Stimulated activated CD8-positive, alpha-beta memory T cell treated with anti-CD3 and anti-CD28 coated beads, Interleukin-12 subunit alpha, Interleukin-12 subunit beta, amount 100 ng/mL, for 24 hours (primary cell): Measurements from ENCODE around the gene PPFIA4.

ENCODE experiments used
- DNase-seq: peaks from one replicate; pipeline ENCODE4 v3.0.0-alpha.2; 2020; ENCODE audit errors: extremely low read depth

Gene PPFIA4

GRCh38 chr1:203040513-203041275 lies 14.4 kb downstream of the PPFIA4 start:
- no peak for DNase-seq

GRCh38 chr1:203041351-203041932 lies 15.2 kb downstream of the PPFIA4 start:
- DNase-seq = no peak

- no peak for DNase-seq
Observed at GRCh38 chr1:203043830-203044545, 17.7 kb downstream of the PPFIA4 start.

DNA sequence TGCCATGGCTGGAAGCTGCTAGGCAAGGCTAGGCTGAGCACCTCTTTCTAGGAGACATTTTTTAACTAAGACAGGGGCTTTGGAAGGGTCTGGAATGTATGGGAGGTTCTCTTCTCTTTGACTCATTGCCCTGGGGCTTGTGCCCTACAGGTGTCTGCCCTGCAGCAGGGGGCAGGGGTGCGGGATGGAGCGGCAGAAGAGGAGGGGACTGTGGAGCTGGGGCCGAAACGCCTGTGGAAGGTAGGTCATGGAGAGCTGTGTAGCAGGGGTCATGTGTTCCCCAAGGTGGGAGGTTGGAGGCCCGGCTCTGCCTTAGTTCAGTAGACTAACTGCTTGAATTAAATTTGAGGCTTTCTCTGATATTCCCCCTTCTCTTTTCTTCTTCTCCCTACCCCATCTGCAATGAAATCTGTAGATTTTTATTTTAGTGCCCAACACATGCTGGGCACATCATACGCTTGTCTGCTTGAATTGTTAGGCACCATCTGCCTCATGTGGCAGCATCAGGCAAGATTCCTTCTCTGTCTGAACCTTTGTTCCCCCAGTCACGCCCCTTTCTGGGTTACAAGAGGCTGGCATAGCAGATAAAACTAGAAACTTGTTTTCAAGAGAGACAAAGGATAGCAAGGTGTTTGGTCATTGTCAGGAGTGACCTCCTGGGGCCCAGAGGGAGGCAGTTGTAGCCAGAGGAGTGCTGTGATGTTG lies 18.4 kb downstream of the PPFIA4 start:
- DNase-seq = no peak

GRCh38 chr1:203045336-203045735 lies 19.0 kb downstream of the PPFIA4 start:
- DNase-seq = no peak

- DNase-seq = no peak
Observed at GRCh38 chr1:203045821-203046594, 19.7 kb downstream of the PPFIA4 start.

- no peak for DNase-seq
Observed at GRCh38 chr1:203046984-203047630, 20.8 kb downstream of the PPFIA4 start.

GRCh38 chr1:203048086-203048485 lies 21.8 kb downstream of the PPFIA4 start:
- DNase-seq = no peak

DNA sequence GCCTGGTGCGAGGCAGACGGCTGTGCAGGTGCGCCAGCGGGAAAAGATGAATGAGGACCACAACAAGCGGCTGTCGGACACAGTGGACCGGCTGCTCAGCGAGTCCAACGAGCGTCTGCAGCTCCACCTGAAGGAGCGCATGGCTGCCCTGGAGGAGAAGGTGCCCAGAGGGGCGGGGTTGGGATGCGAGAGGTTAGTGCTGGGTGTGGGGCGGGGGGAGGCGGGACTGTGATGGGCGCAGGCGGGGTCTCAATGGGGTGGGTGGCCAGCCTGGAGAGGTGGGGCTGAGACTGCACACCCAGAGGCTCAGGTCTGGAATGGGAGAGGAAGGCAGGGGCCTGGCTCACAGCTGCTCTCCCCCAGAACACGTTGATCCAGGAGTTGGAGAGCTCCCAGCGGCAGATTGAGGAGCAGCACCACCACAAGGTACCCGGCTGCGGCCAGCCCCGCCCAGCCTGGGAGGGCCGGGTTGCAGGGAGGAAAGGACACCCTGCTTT lies 22.3 kb downstream of the PPFIA4 start:
- DNase-seq = no peak

DNA sequence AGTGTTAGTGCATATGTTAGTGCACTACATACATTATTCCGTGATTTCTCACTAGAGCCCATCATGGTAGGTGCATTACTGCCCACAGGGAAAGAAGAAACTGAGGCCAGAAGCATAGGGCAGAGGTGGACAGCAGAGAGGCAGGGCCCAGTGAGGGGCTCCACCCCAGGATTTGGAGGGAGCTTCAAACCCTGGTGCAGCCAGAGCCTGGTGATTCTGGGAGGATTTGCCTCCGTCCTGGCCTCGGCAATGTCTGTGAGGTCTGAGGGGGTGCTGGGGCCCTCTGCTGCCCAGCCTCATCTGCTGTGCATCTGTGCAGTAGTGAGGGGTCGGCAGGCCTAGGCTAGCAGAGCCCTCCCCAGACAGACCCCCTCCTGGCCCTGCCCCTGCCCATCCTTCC lies 22.8 kb downstream of the PPFIA4 start:
- no peak for DNase-seq

GRCh38 chr1:203049576-203050180 lies 23.4 kb downstream of the PPFIA4 start:
- no peak for DNase-seq

DNA sequence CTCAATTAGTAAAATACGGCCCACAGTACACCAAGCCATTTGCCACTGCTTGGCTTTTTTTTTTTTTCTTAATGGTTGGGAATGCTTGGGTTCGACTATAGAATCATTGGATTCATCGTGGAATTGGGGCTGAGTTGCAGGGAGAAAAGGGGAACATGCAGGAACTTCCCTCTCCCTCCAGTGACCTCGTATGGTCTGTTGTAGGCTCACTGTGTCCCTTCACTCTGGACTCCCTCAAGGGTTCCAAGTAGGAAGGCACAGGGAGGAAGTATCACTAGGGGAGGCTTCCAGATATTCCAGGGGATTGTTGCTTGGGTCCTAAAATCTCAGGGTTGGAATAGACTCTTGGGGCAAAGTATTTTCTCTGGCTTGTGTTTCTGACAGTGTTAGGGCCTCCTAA lies 24.5 kb downstream of the PPFIA4 start:
- DNase-seq = no peak

DNA sequence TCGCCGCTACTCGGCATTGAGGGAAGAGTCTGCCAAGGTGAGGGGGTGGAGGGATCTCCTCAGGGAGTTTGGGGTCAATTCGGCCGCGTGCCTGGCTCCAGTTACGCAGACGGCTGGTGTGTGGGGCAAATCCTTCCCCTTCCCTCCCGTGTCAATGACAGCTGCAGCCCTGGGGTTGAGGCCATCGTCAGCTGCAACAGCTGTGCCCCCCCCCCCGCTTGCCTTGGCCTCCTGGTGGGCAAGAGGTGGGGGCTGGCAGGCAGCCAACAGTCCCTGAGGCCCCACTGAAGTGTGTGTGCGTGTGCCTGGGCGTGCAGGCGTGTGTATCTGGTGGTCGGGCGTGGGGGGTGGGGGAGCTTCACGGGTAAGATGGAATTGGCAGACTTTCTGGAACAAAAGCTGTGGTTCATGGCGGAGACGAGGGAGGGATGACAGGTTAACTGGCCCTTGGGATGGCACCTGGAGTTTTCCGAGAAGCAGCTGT lies 25.6 kb downstream of the PPFIA4 start:
- no peak for DNase-seq

DNA sequence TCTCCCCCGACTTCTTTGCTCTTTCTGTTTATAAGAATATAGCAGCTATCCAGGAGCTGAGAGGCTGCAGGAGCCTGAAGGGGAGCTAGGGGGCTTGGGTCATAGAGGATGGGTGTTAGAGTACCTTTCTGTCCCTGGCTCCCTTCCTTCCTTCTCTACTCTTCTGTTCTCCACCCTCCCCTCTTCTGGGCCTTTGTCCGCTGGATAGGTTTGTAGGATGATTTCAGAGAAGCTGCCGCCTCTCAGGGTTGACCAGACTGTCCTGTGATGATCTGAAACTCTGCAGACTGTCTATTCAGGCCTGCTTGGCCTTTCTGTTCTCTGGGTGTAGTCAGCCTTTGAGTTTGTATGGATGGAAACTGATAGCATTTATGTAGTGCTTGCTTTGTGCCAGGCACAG lies 26.3 kb downstream of the PPFIA4 start:
- DNase-seq = no peak

DNA sequence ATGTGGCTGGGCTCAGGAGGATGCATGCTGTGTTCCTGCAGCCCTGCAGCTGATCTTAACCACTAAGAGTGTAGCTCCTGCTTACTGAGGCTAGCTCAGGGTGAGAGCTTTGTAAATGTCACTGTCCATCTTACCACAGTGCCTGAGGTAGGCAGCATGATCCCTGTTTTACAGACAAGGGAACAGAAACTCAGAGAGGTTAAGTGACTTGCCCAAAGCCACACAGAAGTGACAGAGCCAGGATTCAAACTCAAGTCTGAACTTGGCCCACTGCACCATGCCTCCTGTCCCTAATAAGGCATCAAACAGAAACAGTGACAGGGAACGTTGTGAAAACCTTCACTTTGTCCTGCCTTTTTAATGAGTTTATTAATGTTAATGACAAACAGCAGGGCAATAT lies 27.9 kb downstream of the PPFIA4 start:
- no peak for DNase-seq

GRCh38 chr1:203054642-203055041 lies 28.4 kb downstream of the PPFIA4 start:
- DNase-seq = no peak

- no peak for DNase-seq
Observed at GRCh38 chr1:203055161-203055799, 29.0 kb downstream of the PPFIA4 start.

DNA sequence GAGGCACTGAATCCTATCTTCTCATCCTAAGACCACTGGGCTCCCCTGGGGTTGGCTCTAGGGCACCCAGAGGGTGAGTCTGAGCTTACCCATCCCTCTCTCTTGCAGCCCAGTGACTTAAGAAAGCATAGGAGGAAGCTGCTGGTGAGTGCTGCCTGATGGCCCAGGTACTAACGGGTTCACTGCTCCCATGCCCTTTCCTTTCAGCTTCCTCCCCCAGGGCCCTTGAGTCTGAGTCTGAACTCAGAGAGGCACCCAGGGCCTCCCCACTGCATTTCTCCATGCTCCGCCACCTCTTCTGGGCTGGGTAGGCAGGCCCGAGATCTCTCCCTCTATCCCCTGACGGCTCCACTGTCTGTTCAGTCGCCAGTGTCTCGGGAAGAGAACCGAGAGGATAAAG lies 29.7 kb downstream of the PPFIA4 start:
- DNase-seq = no peak

DNA sequence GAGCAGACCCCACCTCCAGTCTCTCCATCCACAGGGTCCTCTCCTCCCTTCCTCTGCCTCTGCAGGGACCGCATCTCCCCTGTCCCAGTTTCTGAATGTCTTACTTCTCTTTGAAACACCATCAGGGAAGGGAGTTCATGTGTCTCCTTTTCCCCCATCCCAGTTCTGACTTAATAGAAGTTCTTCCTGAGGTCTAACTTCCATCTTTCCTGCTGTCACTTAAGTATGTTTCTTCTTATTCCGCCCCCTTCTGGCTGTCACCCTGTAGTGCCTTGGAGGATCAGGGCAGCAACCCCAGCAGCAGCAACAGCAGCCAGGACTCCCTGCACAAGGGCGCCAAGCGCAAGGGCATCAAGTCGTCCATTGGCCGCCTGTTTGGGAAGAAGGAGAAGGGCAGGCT lies 30.2 kb downstream of the PPFIA4 start:
- DNase-seq = no peak
